Measurements from ENCODE around the gene USP37. TPM values are rescaled to one million over a fixed set of nuclear protein-coding genes. Genes with fewer than 3 reads are reported as not detected.
"Not testable (repeated sequence)": the region's sequence is repeated elsewhere in the genome, so short reads cannot be mapped to it uniquely, and the experiment has no call there.

Gene USP37
- total and polyA plus RNA-seq, 12 donors, result 2.5 to 30.7 (median 13.3) TPM

DNA sequence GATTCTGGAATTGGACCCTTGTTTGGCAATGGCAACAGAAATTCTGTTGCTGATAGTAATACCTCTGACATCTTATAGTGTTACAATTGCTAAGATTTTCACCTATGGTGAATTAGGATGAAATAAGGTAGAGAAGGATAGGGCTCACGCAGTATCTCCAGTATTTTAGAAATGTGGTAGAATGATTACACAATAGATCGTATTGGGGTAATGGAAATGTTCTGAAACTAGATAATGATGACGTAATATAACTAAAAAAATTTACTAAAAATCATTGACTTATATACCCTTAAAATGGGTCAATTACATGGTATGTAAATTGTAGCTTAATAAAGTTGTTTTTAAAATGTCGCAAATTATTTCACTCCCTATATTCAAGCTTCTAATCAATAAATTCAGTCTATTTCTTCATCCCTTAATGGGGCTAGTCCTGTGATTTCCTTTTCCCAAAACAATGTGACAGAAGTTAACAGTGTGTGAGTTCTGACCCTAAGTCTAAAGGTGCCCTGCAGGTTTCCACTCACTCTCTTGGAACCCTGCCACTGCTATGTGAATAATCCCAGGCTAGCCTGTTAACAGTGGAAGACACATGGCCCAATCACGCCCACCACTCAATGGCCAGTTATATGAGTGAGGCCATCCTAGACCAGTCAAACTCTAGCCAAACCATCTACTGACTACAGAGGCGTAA, 31.2 kb downstream of the USP37 start:
- Histone ChIP-seq H3K9me3 (replicated peaks in 1 of 3) (no peaks in the 10 kb centered on the region), H3K4me3 (no peak overlapping the region), H3K36me3 (replicated peaks in 1 of 2) (peaks cover 0 to 62% of the 10 kb centered on the region in 2 donors), H3K4me1 (replicated peaks in 1 of 2) (no peaks in the 10 kb centered on the region), H3K27me3 (no peaks in the 10 kb centered on the region), H3K27ac (no peak overlapping the region)
- TF ChIP-seq, protein P1, sequence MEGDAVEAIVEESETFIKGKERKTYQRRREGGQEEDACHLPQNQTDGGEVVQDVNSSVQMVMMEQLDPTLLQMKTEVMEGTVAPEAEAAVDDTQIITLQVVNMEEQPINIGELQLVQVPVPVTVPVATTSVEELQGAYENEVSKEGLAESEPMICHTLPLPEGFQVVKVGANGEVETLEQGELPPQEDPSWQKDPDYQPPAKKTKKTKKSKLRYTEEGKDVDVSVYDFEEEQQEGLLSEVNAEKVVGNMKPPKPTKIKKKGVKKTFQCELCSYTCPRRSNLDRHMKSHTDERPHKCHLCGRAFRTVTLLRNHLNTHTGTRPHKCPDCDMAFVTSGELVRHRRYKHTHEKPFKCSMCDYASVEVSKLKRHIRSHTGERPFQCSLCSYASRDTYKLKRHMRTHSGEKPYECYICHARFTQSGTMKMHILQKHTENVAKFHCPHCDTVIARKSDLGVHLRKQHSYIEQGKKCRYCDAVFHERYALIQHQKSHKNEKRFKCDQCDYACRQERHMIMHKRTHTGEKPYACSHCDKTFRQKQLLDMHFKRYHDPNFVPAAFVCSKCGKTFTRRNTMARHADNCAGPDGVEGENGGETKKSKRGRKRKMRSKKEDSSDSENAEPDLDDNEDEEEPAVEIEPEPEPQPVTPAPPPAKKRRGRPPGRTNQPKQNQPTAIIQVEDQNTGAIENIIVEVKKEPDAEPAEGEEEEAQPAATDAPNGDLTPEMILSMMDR (IDR thresholded peaks at IDR 0.05), result no peak
- no peak for TF ChIP-seq POLR2A (IDR thresholded peaks at IDR 0.05)
- no peak for DNase-seq
- intact Hi-C loops (cut with DNase I), result loop anchor here in 1 of 2 donors (10.0 kb wide), 1 partner anchor 52 kb away; no protein-coding TSS in a partner anchor
- 76 to 93% (median 86%) methylated on average over 6 of the region's 6 CpGs for WGBS, 4 donors

DNA sequence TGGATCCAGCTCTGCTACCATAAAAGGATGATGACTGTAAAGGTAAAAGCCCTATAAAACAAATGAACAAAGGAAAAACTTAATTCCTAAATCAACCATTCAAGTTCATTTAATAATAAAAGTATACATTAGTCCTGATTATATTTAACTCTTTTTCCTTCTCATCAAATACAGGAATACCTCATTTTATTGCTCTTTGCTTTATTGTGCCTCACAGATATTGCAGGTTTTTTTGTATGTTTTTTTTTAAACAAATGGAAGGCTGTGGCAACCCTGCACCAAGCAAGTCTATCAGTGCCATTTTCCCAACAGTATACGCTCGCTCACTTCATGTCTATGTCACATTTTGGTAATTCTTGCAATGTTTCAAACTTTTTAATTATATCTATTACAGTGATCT, 38.2 kb downstream of the USP37 start:
- TF ChIP-seq, protein P1 (IDR thresholded peaks at IDR 0.05), result no peak
- TF ChIP-seq POLR2A (IDR thresholded peaks at IDR 0.05), result no peak
- intact Hi-C loops (cut with DNase I), result loop anchor here in 1 of 2 donors (10.0 kb wide), 1 partner anchor 45 kb away; no protein-coding TSS in a partner anchor
- Histone ChIP-seq H3K27ac (no peak overlapping the region), H3K36me3 (replicated peaks in 1 of 2) (peaks cover 0 to 71% of the 10 kb centered on the region in 2 donors), H3K9me3 (replicated peaks in 1 of 3) (no peaks in the 10 kb centered on the region), H3K4me3 (no peak overlapping the region), H3K4me1 (replicated peaks in 1 of 2) (no peaks in the 10 kb centered on the region), H3K27me3 (no peaks in the 10 kb centered on the region)
- WGBS, 4 donors, result 99 to 100% (median 100%) methylated on average over 2 of the region's 2 CpGs
- DNase-seq, result no peak

DNA sequence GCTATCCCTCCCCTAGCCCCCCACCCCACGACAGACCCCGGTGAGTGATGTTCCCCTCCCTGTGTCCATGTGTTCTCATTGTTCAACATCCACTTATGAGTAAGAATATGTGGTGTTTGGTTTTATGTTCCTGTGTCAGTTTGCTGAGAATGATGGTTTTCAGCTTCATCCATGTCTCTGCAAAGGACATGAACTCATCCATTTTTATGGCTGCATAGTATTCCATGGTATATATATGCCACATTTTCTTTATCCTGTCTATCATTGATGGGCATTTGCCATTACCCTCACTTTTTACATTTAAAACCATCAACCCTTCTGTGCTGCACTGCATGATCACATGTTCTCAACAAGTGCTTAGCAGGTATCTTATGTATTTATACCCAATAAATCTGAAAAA, 39.7 kb downstream of the USP37 start:
- peaks cover 0 to 58% of the 10 kb centered on the region in 2 donors for H3K36me3 ChIP-seq (replicated peaks in 1 of 2)
- H3K27me3 ChIP-seq; H3K4me1 ChIP-seq (replicated peaks in 1 of 2); H3K4me3 ChIP-seq; H3K9me3 ChIP-seq (replicated peaks in 1 of 3); DNase-seq; intact Hi-C loops (cut with DNase I); H3K27ac ChIP-seq: not testable (repeated sequence)
- 98 to 100% (median 99%) methylated on average over 2 of the region's 2 CpGs for WGBS, 4 donors

DNA sequence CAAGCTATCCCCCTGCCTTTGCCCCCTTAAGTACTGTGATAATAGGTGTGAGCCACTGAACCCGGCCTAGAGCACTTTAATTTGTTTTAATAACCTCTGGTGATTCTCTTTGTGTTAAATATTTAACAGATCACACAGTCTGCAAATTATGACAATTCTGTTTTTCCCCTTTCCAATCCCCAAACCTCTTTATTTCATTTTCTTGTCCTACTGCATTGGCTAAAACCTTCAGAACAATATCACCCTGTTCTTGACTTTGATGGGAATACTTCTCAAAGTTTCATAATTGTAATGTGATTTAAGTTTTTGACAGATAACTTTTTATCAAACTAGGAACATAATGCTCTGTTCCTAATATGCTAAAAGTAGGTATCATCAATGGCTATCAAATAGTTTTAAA, 44.5 kb downstream of the USP37 start:
- WGBS, 4 donors, result 40 to 100% (median 98%) methylated on average over 1 of the region's 1 CpG
- TF ChIP-seq POLR2A (IDR thresholded peaks at IDR 0.05), result no peak
- TF ChIP-seq, protein P1 (IDR thresholded peaks at IDR 0.05), result no peak
- DNase-seq, result no peak
- intact Hi-C loops (cut with DNase I), result no loop called here
- H3K36me3 ChIP-seq (replicated peaks in 1 of 2), result peaks cover 0 to 18% of the 10 kb centered on the region in 2 donors
- no peak overlapping the region for H3K4me3 ChIP-seq
- no peaks in the 10 kb centered on the region for H3K9me3 ChIP-seq (replicated peaks in 1 of 3)
- H3K27me3 ChIP-seq, result no peaks in the 10 kb centered on the region
- H3K27ac ChIP-seq, result no peak overlapping the region
- no peaks in the 10 kb centered on the region for H3K4me1 ChIP-seq (replicated peaks in 1 of 2)

DNA sequence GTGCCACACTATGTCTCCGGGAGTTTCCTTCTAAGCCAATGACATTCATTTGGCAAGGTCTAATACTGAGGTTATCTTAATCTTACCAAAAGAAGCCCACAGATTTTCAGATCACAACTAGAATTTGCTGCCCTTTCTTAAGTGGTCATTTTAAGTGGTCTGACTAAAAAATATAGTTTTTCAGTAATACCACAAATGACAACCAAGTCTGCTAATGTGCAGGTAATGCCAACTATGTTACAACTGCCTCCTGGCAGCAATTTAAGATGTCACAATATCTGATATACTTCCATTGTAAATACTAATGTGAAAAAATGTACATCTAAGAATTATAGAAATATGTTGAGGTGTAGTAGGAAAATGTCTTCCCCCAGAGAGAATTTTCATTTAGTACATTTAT, 49.3 kb downstream of the USP37 start:
- Histone ChIP-seq H3K27ac (no peak overlapping the region), H3K36me3 (replicated peaks in 1 of 2) (no peaks in the 10 kb centered on the region), H3K9me3 (replicated peaks in 1 of 3) (no peaks in the 10 kb centered on the region), H3K4me3 (no peak overlapping the region), H3K4me1 (replicated peaks in 1 of 2) (no peaks in the 10 kb centered on the region), H3K27me3 (no peaks in the 10 kb centered on the region)
- no peak for DNase-seq
- intact Hi-C loops (cut with DNase I), result no loop called here
- TF ChIP-seq POLR2A (IDR thresholded peaks at IDR 0.05), result no peak
- TF ChIP-seq, protein P1 (IDR thresholded peaks at IDR 0.05), result no peak
- WGBS, 4 donors, result 79 to 96% (median 92%) methylated on average over 1 of the region's 1 CpG

Measured in adrenal gland (tissue), 12 donors.